H1 (cell line): ENCODE results near the gene TLE5.

Source experiments
- HDAC2 ChIP-seq, 2 experiments: fragments of 300-600 bp in 1 of 2; sonication (generic) in 1 of 2; IDR thresholded peaks; 2 replicates each; pipeline ENCODE4 v1.6.1; 2011 to 2012; ENCODE audit warnings: low read depth in 2 of 2, low read length in 2 of 2, mild to moderate bottlenecking in 2 of 2, moderate library complexity in 2 of 2, borderline replicate concordance in 1 of 2, inconsistent platforms in 1 of 2
- RXRA ChIP-seq: IDR thresholded peaks from 2 replicates; pipeline ENCODE4 v1.6.1; 2011; ENCODE audit warnings: low read depth, mild to moderate bottlenecking, low read length, moderate library complexity; ENCODE audit not compliant: insufficient read depth
- TF ChIP-seq, protein P1 (sequence below), 3 experiments: IDR thresholded peaks; 1 replicate in 2 of 3; 2 replicates in 1 of 3; pipeline versions ENCODE4 v1.5.1 to v1.6.1; 2011; ENCODE audit warnings: low read length in 3 of 3, mild to moderate bottlenecking in 3 of 3, inconsistent platforms in 2 of 3, low read depth in 1 of 3, moderate library complexity in 1 of 3; ENCODE audit not compliant: insufficient read depth in 1 of 3; ENCODE audit errors: control extremely low read depth in 1 of 3

DNA sequence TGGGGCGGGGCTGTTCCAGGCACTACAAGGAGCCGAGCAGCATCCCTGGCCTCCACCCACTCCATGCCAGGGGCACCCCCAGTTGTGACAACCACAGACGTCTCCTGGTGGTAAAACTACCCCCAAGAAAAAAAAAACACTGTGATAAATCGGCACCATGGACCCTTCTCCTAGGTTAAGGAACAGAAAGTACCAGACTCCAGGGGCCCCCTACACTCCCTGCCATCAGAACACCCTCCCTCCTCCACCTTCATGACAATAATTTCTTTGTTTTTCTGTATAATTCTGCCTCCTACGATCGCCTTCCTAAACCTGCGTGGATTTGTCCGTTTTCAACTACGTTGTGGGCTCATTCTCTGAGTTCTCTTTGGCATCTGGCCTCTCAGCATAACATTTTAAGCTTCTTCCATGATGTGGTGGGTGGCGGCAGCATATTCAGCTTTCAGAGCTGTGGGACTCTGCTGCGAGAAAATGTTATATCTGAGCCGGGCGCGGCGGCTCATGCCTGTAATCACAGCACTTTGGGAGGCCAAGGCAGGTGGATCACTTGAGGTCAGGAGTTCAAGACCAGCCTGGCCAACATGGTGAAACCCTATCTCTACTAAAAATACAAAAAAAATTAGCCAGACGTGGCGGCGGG is 41.9 kb downstream of the TLE5 start:
- TF ChIP-seq, protein P1, sequence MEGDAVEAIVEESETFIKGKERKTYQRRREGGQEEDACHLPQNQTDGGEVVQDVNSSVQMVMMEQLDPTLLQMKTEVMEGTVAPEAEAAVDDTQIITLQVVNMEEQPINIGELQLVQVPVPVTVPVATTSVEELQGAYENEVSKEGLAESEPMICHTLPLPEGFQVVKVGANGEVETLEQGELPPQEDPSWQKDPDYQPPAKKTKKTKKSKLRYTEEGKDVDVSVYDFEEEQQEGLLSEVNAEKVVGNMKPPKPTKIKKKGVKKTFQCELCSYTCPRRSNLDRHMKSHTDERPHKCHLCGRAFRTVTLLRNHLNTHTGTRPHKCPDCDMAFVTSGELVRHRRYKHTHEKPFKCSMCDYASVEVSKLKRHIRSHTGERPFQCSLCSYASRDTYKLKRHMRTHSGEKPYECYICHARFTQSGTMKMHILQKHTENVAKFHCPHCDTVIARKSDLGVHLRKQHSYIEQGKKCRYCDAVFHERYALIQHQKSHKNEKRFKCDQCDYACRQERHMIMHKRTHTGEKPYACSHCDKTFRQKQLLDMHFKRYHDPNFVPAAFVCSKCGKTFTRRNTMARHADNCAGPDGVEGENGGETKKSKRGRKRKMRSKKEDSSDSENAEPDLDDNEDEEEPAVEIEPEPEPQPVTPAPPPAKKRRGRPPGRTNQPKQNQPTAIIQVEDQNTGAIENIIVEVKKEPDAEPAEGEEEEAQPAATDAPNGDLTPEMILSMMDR (IDR thresholded peaks at IDR 0.05; ENCODE audit: control extremely low read depth in 1 of 3, insufficient read depth in 1 of 3, low read depth in 1 of 3, low read length in 3 of 3) = no peak
- TF ChIP-seq RXRA (no peak), HDAC2 (IDR thresholded peaks at IDR 0.05; ENCODE audit: borderline replicate concordance in 1 of 2, low read depth in 2 of 2, low read length in 2 of 2) (no peak)
